ENCODE data around the gene FERD3L.

DNA sequence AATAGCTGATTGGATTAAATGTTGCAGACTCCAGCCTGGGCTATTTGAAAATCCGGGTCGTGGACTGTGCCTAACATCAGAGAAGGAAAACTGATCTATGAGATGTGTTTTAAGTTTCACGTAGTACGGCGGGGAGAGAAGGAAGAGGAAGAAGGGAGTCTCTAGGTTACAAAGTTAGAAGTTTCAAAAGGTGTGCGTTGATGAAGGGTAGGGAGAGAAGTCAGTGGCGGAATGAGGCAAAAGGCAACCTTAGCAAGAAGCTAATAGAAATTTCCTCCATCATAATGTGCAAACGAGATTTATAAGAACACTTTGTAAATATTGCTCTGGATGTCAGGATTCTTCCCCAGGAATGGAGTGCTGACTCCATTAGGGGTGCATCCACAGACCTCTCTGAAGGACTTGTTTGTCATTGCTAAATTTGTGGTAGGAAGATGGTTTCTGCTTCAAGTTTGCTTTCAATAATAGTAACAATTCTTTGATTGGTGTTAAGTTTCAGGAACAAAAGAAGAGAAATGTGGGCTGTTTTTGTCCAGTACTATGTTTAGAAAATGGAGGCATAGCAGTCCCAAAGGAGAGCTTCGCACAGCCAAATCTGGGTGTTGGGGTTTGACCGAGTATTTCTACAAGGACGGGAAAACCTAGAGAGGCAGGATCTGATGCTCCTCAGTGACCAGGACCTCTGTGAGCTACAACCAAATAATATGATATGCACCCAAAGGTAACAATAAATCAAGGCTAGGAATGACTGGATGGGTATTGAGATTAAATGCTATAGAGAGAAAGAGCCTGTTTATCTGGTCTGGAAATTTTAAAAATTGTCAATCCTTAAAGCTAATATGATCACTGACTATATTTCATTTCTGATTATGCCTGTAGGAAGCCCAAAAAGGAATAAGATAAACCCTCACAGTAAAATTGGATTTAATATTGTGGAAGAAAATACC lies 35.9 kb downstream of the FERD3L start:
- TF ChIP-seq EZH2phosphoT487 (IDR thresholded peaks at IDR 0.05; ENCODE audit: borderline replicate concordance, low read depth, low read length) (no peak), CTCF (conservative IDR thresholded peaks at IDR 0.05; ENCODE audit: low read length) (no peak)
